ENCODE data around the gene TTC7B. TPM values are rescaled to one million over a fixed set of nuclear protein-coding genes. Genes with fewer than 3 reads are reported as not detected.
A peak's percentile ranks its signal among the peaks of the same experiment; 100 is the strongest.

The TTC7B gene
- total RNA-seq, 1 donor from 2014 or later = 10.6 TPM

GRCh38 chr14:90747909-90748308 is 68.3 kb downstream of the TTC7B start:
- peak; percentile 57 for FAIRE-seq
- no peak for DNase-seq (ENCODE audit: low spot score in 2 of 2)

- no peak for DNase-seq (ENCODE audit: low spot score in 2 of 2)
- FAIRE-seq = no peak
Measured at GRCh38 chr14:90743826-90744225, 72.4 kb downstream of the TTC7B start.

DNA sequence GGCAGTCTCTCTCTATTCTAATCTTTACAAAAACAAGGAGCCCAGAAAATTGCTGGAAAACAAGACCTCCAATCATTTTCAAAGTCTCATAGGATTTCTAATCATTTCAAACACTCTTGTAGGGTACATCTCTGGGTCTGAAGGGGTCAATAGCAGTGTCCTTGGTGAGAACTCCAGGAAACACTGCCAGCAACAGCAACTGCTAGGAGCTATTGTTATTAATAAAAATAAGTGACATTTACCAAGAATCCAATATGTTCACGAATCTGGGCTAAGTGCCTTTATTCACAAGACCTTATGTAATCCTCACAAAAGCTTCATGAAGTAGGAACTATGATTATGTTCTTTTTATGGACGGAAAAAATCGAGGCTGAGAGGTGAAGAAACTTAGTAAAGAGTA is 72.8 kb downstream of the TTC7B start:
- DNase-seq (ENCODE audit: low spot score in 2 of 2) (no peak), FAIRE-seq (no peak)

GRCh38 chr14:90742729-90743128 is 73.5 kb downstream of the TTC7B start:
- FAIRE-seq (no peak), DNase-seq (ENCODE audit: low spot score in 2 of 2) (no peak)

GRCh38 chr14:90742252-90742651 is 74.0 kb downstream of the TTC7B start:
- FAIRE-seq (no peak), DNase-seq (ENCODE audit: low spot score in 2 of 2) (no peak)

GRCh38 chr14:90741682-90741946 is 74.6 kb downstream of the TTC7B start:
- no peak for FAIRE-seq
- no peak for DNase-seq (ENCODE audit: low spot score in 2 of 2)

GRCh38 chr14:90740946-90741681 is 75.1 kb downstream of the TTC7B start:
- DNase-seq (ENCODE audit: low spot score in 2 of 2) = no peak

GRCh38 chr14:90740081-90740480 is 76.1 kb downstream of the TTC7B start:
- DNase-seq (ENCODE audit: low spot score in 2 of 2) (no peak), FAIRE-seq (no peak)

More at GRCh38 chr14:90740946-90741681, 75.1 kb downstream of the TTC7B start:
- FAIRE-seq = no peak

- no peak for FAIRE-seq
- no peak for DNase-seq (ENCODE audit: low spot score in 2 of 2)
Measured at GRCh38 chr14:90739318-90740068, 76.7 kb downstream of the TTC7B start.

- no peak for FAIRE-seq
- no peak for DNase-seq (ENCODE audit: low spot score in 2 of 2)
Measured at GRCh38 chr14:90733139-90733808, 83.0 kb downstream of the TTC7B start.

GRCh38 chr14:90732718-90733117 is 83.5 kb downstream of the TTC7B start:
- no peak for FAIRE-seq

DNA sequence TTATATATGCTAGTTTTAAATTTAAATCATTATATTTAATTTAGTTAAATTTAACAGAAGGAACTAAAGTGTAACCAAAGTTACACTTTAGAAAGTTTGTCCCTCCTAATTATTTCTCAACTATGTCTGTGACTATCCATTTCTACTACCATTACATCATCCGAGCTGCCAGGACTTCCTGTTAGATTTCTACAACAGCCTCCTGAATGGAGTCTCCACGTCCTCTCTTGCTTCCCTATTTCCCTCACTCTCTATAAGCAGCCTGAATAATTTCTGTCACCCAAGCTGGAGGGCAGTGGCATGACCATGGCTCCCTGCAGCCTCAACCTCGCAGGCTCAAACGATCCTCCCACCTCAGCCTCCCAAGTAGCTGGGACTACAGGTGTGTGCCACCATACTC is 84.1 kb downstream of the TTC7B start:
- DNase-seq (ENCODE audit: low spot score in 2 of 2) = no peak
- no peak for FAIRE-seq

More at GRCh38 chr14:90732718-90733117, 83.5 kb downstream of the TTC7B start:
- DNase-seq (ENCODE audit: low spot score in 2 of 2) = no peak

- DNase-seq (ENCODE audit: low spot score in 2 of 2) = no peak
- FAIRE-seq = no peak
Measured at GRCh38 chr14:90731487-90731886, 84.7 kb downstream of the TTC7B start.

DNA sequence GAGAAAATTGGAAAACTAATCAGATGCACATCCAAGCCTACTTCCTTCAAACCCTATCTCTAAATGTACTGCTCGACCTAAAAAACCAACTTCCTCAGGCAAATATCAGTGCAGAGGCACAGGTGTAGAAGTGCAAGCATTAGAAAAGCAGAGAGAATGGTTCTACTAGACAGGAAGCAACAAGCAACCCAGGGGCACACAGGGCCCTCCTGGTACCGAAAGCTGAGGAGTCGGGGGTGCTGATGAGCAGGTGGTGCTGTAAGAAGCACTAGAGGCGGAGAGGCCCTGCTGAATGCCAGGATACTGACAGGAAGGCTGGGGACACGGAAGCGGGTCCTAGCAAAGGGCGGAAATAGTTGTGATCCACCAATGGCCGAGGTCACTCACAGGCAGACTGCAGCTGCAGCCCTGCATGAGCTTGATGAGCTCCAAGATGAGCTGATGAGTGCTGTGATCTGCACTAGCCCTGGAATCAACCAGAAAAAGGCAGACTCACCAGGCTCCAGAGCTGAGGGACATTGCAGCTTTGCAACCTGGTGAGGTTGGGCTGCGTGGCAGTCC is 85.9 kb downstream of the TTC7B start:
- DNase-seq (ENCODE audit: low spot score in 2 of 2) (no peak), FAIRE-seq (no peak)

- DNase-seq (ENCODE audit: low spot score in 2 of 2) (no peak), FAIRE-seq (no peak)
Measured at GRCh38 chr14:90728951-90729350, 87.3 kb downstream of the TTC7B start.

GRCh38 chr14:90727082-90727481 is 89.1 kb downstream of the TTC7B start:
- FAIRE-seq (no peak), DNase-seq (ENCODE audit: low spot score in 2 of 2) (no peak)

GRCh38 chr14:90726656-90727055 is 89.6 kb downstream of the TTC7B start:
- no peak for FAIRE-seq
- peak in 1 of 2 donors; percentile 31 for DNase-seq (ENCODE audit: low spot score in 2 of 2)

DNA sequence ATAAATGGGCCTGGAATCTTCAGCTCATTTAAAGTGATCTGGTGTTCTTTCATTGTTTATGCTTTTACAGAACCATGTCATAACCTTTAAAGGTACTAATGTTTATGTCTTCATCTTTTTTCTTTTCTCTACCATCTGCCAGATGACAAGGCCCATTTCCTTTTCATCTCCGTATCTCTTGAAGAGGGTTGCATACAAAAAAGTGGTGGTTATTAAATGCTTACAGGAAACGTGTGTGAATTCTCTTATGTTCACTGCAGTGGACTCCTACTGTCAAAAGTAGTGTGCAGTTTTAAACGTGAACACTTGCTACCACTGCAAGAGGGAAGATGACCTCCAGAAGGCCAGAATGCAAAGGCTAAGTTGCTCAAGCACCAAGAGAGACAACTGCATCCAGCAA is 91.4 kb downstream of the TTC7B start:
- no peak for DNase-seq (ENCODE audit: low spot score in 2 of 2)
- no peak for FAIRE-seq

DNA sequence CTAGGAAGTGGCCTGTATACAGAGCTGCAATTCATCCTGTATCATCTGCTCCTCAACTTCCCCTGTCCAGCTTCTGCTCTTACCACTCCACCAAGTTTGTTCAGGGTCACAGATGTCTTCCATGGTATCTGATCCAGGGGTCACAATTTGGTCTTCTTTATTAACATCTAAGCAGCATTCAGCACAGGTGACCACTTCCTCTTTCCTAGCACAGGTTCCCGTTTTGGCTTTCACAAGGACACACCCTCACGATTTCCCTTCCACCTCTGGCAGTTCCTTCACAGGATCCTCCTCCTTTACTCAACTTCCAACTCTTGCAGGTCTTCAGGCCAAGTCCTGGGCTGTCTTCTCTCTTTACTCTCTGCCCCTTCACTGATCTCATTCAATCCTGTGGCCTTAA is 93.6 kb downstream of the TTC7B start:
- no peak for FAIRE-seq

GRCh38 chr14:90721619-90722305 is 94.5 kb downstream of the TTC7B start:
- no peak for DNase-seq (ENCODE audit: low spot score in 2 of 2)
- FAIRE-seq = no peak

More for the DNA sequence above, 93.6 kb downstream of the TTC7B start:
- no peak for DNase-seq (ENCODE audit: low spot score in 2 of 2)

- no peak for FAIRE-seq
- no peak for DNase-seq (ENCODE audit: low spot score in 2 of 2)
Measured at GRCh38 chr14:90720832-90721231, 95.4 kb downstream of the TTC7B start.

All from frontal cortex (tissue), 4 donors.